ENCODE measurements around the gene SIK3. TPM values are rescaled to one million over a fixed set of nuclear protein-coding genes. Genes with fewer than 3 reads are reported as not detected.

SIK3 gene
- total RNA-seq, 1 experiment from 2014 or later = 4.1 TPM

DNA sequence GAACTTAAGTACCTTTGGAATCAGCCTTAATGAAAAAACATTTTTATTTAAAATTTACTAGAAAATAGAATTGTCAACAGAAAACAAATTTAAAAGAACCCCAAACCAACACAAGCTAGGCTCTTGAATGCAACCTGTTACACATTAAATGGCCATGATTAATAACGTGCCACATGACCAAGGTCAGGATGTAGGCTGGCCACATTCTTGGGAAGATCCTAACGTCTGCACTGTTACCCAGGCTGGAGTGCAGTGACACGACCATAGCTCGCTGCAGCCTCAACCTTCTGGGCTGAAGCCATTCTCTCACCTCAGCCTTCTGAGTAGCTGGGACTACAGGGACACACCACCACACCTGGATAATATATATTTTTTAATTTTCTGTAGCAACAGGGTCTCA is 134.4 kb downstream of the SIK3 start:
- H2AFZ ChIP-seq (ENCODE audit: low read length) = no peak overlapping the region
- no peaks in the 10 kb centered on the region for H3K79me2 ChIP-seq (ENCODE audit: low read length)
- no peaks in the 10 kb centered on the region for H3K4me1 ChIP-seq (ENCODE audit: low read length)
- DNase-seq = no peak
- H3K27me3 ChIP-seq (ENCODE audit: low read length) = no peaks in the 10 kb centered on the region
- H3K4me2 ChIP-seq (ENCODE audit: low read depth, low read length, poor library complexity, severe bottlenecking) = no peak overlapping the region
- H4K20me1 ChIP-seq (ENCODE audit: insufficient read depth, low read depth, low read length) = 0 out of 2 replicates have a peak, but pooled peaks cover 3% of the 10 kb centered on the region
- H3K9ac ChIP-seq (ENCODE audit: low read length) = no peak overlapping the region
- no peaks in the 10 kb centered on the region for H3K9me3 ChIP-seq (ENCODE audit: low read length)
- H3K4me3 ChIP-seq (ENCODE audit: low read length) = no peak overlapping the region
- no peaks in the 10 kb centered on the region for H3K36me3 ChIP-seq (ENCODE audit: insufficient read depth, low read length)
- no peaks in the 10 kb centered on the region for H3K9me2 ChIP-seq (replicated peaks; ENCODE audit: insufficient read depth, low read length)
- H3K27ac ChIP-seq (ENCODE audit: low read length) = no peak overlapping the region

DNA sequence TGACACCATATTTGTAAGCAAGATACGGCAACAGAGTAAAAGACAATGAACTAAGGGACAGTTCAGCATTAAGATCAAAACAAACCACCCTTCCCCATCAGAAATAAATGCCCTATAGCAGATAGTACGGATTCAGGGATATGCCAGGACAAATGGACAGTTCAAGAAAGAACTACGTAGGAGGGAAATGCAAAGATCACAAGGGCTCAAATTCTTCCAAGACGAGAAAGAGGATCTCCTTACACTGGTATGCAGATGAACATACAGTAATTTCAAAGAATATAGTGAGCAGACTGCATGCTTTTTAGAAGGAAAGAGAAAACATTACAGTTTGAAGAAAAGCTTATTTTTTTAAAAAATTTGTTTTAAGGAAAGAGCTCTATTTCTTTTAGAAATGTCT is 136.1 kb downstream of the SIK3 start:
- no peaks in the 10 kb centered on the region for H3K79me2 ChIP-seq (ENCODE audit: low read length)
- H3K27me3 ChIP-seq (ENCODE audit: low read length) = no peaks in the 10 kb centered on the region
- no peaks in the 10 kb centered on the region for H3K4me1 ChIP-seq (ENCODE audit: low read length)
- DNase-seq = no peak
- H3K9me2 ChIP-seq (replicated peaks; ENCODE audit: insufficient read depth, low read length) = no peaks in the 10 kb centered on the region
- no peak overlapping the region for H3K27ac ChIP-seq (ENCODE audit: low read length)
- H3K9ac ChIP-seq (ENCODE audit: low read length) = no peak overlapping the region
- H2AFZ ChIP-seq (ENCODE audit: low read length) = no peak overlapping the region
- H3K4me2 ChIP-seq (ENCODE audit: low read depth, low read length, poor library complexity, severe bottlenecking) = no peak overlapping the region
- H4K20me1 ChIP-seq (ENCODE audit: insufficient read depth, low read depth, low read length) = 0 out of 2 replicates have a peak, but pooled peaks cover 3% of the 10 kb centered on the region
- no peak overlapping the region for H3K4me3 ChIP-seq (ENCODE audit: low read length)
- H3K9me3 ChIP-seq (ENCODE audit: low read length) = no peaks in the 10 kb centered on the region
- no peaks in the 10 kb centered on the region for H3K36me3 ChIP-seq (ENCODE audit: insufficient read depth, low read length)

DNA sequence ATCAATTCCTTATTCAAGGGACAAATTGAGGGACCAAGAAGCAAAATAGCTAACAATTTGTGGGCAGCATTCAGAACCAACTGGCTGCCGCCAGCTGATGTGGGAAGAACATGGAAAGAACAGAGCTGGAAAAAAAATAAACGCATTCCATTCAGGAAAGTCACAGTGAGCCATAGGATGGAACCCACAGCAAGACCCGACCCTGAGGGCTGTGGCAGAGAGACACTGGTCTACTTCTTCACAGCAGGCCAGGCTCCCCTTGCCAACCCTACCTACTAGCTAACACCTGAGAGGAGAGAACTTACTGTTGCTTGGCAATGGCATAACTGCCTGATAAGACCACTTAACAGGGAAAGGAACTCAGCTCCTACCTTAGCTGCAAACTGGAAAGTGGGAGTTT is 137.3 kb downstream of the SIK3 start:
- H3K9me2 ChIP-seq (replicated peaks; ENCODE audit: insufficient read depth, low read length) = no peaks in the 10 kb centered on the region
- H3K4me2 ChIP-seq (ENCODE audit: low read depth, low read length, poor library complexity, severe bottlenecking) = no peak overlapping the region
- H3K36me3 ChIP-seq (ENCODE audit: insufficient read depth, low read length) = no peaks in the 10 kb centered on the region
- no peaks in the 10 kb centered on the region for H3K4me1 ChIP-seq (ENCODE audit: low read length)
- H4K20me1 ChIP-seq (ENCODE audit: insufficient read depth, low read depth, low read length) = 0 out of 2 replicates have a peak, but pooled peaks cover 3% of the 10 kb centered on the region
- H3K79me2 ChIP-seq (ENCODE audit: low read length) = no peaks in the 10 kb centered on the region
- H3K9me3 ChIP-seq (ENCODE audit: low read length) = no peaks in the 10 kb centered on the region
- H3K9ac ChIP-seq (ENCODE audit: low read length) = no peak overlapping the region
- H2AFZ ChIP-seq (ENCODE audit: low read length) = no peak overlapping the region
- H3K4me3 ChIP-seq (ENCODE audit: low read length) = no peak overlapping the region
- no peak for DNase-seq
- H3K27ac ChIP-seq (ENCODE audit: low read length) = no peak overlapping the region
- H3K27me3 ChIP-seq (ENCODE audit: low read length) = no peaks in the 10 kb centered on the region

DNA sequence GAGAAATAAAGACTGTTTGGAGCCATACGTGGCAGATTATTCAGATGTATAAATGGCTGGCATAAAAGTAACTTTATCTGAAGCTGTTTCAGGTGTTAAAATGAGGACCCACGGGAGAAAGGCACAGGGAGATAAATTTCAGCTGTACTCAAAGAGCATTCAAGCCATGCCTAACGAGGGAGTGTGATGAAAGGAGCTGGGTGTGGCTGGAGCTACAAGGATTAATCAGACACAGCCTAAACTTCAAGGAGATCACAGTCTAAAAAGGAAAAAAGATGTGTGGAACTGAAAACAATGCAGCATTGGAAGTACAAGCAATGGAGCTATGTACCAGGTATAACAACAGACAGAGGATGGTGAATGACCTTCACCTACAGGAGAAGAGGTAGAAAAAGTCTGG is 140.0 kb downstream of the SIK3 start:
- no peak overlapping the region for H3K27ac ChIP-seq (ENCODE audit: low read length)
- no peak overlapping the region for H2AFZ ChIP-seq (ENCODE audit: low read length)
- no peak overlapping the region for H3K4me3 ChIP-seq (ENCODE audit: low read length)
- no peaks in the 10 kb centered on the region for H3K9me2 ChIP-seq (replicated peaks; ENCODE audit: insufficient read depth, low read length)
- no peak overlapping the region for H3K4me2 ChIP-seq (ENCODE audit: low read depth, low read length, poor library complexity, severe bottlenecking)
- no peaks in the 10 kb centered on the region for H3K9me3 ChIP-seq (ENCODE audit: low read length)
- H3K79me2 ChIP-seq (ENCODE audit: low read length) = no peaks in the 10 kb centered on the region
- H3K9ac ChIP-seq (ENCODE audit: low read length) = no peak overlapping the region
- DNase-seq = no peak
- H4K20me1 ChIP-seq (ENCODE audit: insufficient read depth, low read depth, low read length) = 0 out of 2 replicates have a peak, but pooled peaks cover 3% of the 10 kb centered on the region
- H3K4me1 ChIP-seq (ENCODE audit: low read length) = no peaks in the 10 kb centered on the region
- no peaks in the 10 kb centered on the region for H3K27me3 ChIP-seq (ENCODE audit: low read length)
- H3K36me3 ChIP-seq (ENCODE audit: insufficient read depth, low read length) = no peaks in the 10 kb centered on the region

DNA sequence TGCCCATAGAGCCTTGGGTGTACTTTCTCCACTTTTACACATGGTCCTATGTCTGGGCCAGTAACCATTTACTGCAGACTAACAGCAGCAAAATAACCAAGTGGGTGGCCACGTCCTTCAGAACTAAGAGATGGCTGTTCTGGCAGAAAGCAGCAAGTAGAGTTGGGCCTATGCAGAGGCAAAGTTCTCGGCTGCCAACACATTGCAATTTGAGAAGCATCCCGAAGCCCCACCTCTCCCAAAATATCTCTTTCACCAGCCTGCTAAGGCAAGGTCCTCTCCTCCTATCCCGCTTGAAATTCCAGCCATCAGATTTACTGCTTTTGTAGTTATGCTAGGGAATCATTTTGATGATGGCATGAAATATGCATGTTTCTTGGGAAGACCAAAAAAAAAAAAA is 142.3 kb downstream of the SIK3 start:
- no peak overlapping the region for H2AFZ ChIP-seq (ENCODE audit: low read length)
- no peaks in the 10 kb centered on the region for H3K9me2 ChIP-seq (replicated peaks; ENCODE audit: insufficient read depth, low read length)
- H3K4me2 ChIP-seq (ENCODE audit: low read depth, low read length, poor library complexity, severe bottlenecking) = no peak overlapping the region
- no peak overlapping the region for H3K4me3 ChIP-seq (ENCODE audit: low read length)
- H3K9me3 ChIP-seq (ENCODE audit: low read length) = no peaks in the 10 kb centered on the region
- H3K79me2 ChIP-seq (ENCODE audit: low read length) = no peaks in the 10 kb centered on the region
- no peak overlapping the region for H3K27ac ChIP-seq (ENCODE audit: low read length)
- H3K27me3 ChIP-seq (ENCODE audit: low read length) = no peaks in the 10 kb centered on the region
- no peak for DNase-seq
- no peaks in the 10 kb centered on the region for H3K4me1 ChIP-seq (ENCODE audit: low read length)
- H4K20me1 ChIP-seq (ENCODE audit: insufficient read depth, low read depth, low read length) = no peaks in the 10 kb centered on the region
- no peaks in the 10 kb centered on the region for H3K36me3 ChIP-seq (ENCODE audit: insufficient read depth, low read length)
- H3K9ac ChIP-seq (ENCODE audit: low read length) = no peak overlapping the region

DNA sequence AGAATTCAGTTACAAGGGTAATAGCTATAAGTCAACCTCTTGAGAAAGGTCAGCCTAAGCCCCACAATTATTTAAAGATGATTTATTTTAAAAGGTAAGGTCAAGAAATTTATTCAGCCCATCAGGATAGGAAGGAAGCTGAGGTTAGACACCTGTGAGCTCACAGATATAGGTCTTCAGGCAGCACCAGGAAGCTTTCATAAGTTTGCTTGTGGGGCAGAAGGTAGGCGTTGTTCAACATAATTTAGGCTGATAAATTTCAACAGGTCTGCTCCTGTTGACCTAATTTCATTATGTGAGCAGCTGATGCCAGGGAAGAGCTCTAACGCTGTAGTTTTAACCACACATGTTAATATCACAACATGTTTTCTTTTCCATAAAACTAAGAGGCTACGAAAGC is 142.7 kb downstream of the SIK3 start:
- no peak for DNase-seq
- Histone ChIP-seq H3K4me1 (ENCODE audit: low read length) (no peaks in the 10 kb centered on the region), H3K4me3 (ENCODE audit: low read length) (no peak overlapping the region), H3K27me3 (ENCODE audit: low read length) (no peaks in the 10 kb centered on the region), H3K9ac (ENCODE audit: low read length) (no peak overlapping the region), H3K36me3 (ENCODE audit: insufficient read depth, low read length) (no peaks in the 10 kb centered on the region), H3K9me2 (replicated peaks; ENCODE audit: insufficient read depth, low read length) (no peaks in the 10 kb centered on the region), H3K27ac (ENCODE audit: low read length) (no peak overlapping the region), H2AFZ (ENCODE audit: low read length) (no peak overlapping the region), H4K20me1 (ENCODE audit: insufficient read depth, low read depth, low read length) (no peaks in the 10 kb centered on the region), H3K9me3 (ENCODE audit: low read length) (no peaks in the 10 kb centered on the region), H3K4me2 (ENCODE audit: low read depth, low read length, poor library complexity, severe bottlenecking) (no peak overlapping the region), H3K79me2 (ENCODE audit: low read length) (no peaks in the 10 kb centered on the region)

DNA sequence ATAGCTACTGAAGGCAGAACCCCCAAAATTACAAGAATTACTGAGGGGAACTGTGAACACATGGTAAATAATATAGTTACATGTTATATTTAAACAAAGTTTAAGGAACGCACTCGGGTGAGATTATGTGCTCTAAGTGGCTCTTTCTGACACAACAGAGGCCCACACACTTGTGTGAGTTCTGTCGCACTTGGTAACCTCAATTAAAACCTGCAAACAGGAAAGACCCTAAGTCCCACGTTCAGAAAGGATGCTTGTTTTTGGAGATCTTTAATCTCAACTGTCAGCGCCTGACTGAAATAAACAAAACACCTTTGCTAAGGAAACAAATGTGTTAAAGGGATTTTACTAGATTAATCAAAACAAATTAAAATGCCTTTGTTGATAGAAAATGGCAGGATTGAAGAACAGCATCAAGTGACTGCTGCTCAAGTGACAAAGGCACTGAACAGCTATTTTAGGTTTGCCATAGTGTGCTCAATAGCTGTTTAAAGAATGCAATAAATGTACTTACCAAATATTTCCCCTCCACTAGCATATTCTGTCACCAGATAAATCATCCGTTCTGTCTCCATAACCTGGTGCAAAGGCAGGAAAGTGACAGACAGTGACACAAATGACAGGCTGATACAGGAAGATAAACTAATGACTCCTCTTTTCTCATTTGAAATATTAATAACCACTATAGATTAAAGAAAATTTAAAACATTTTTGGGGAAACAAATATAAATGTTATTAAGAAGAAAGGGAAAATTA is 144.5 kb downstream of the SIK3 start:
- no peaks in the 10 kb centered on the region for H3K9me3 ChIP-seq (ENCODE audit: low read length)
- H3K4me2 ChIP-seq (ENCODE audit: low read depth, low read length, poor library complexity, severe bottlenecking) = no peak overlapping the region
- no peaks in the 10 kb centered on the region for H3K9me2 ChIP-seq (replicated peaks; ENCODE audit: insufficient read depth, low read length)
- H3K4me1 ChIP-seq (ENCODE audit: low read length) = no peaks in the 10 kb centered on the region
- H4K20me1 ChIP-seq (ENCODE audit: insufficient read depth, low read depth, low read length) = no peaks in the 10 kb centered on the region
- no peak overlapping the region for H3K4me3 ChIP-seq (ENCODE audit: low read length)
- H3K27me3 ChIP-seq (ENCODE audit: low read length) = no peaks in the 10 kb centered on the region
- H2AFZ ChIP-seq (ENCODE audit: low read length) = no peak overlapping the region
- no peak overlapping the region for H3K9ac ChIP-seq (ENCODE audit: low read length)
- DNase-seq = no peak
- H3K27ac ChIP-seq (ENCODE audit: low read length) = no peak overlapping the region
- H3K36me3 ChIP-seq (ENCODE audit: insufficient read depth, low read length) = no peaks in the 10 kb centered on the region
- no peaks in the 10 kb centered on the region for H3K79me2 ChIP-seq (ENCODE audit: low read length)

DNA sequence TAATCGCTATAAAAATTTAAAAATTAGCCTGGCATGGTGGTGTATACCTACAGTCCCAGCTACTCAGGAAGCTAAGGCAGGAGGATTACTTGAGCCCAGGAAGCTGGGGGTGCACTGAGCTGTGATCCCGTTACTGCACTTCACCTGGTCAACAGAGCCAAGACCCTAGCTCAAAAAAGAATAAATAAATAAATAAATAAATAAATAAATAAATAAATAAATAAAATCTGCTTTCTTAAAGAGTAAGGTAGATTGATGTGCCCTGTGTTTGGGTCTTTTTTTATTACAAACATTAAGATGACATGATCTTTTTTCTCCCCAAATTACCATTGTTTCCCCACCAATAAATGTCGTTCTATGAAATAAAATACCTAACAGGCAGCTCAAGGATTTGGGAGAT is 146.5 kb downstream of the SIK3 start:
- no peak overlapping the region for H3K27ac ChIP-seq (ENCODE audit: low read length)
- H3K4me1 ChIP-seq (ENCODE audit: low read length) = no peaks in the 10 kb centered on the region
- no peaks in the 10 kb centered on the region for H3K9me2 ChIP-seq (replicated peaks; ENCODE audit: insufficient read depth, low read length)
- no peaks in the 10 kb centered on the region for H4K20me1 ChIP-seq (ENCODE audit: insufficient read depth, low read depth, low read length)
- H3K79me2 ChIP-seq (ENCODE audit: low read length) = no peaks in the 10 kb centered on the region
- H3K9me3 ChIP-seq (ENCODE audit: low read length) = no peaks in the 10 kb centered on the region
- no peaks in the 10 kb centered on the region for H3K27me3 ChIP-seq (ENCODE audit: low read length)
- DNase-seq = no peak
- no peak overlapping the region for H3K4me2 ChIP-seq (ENCODE audit: low read depth, low read length, poor library complexity, severe bottlenecking)
- H3K4me3 ChIP-seq (ENCODE audit: low read length) = no peak overlapping the region
- H3K9ac ChIP-seq (ENCODE audit: low read length) = no peak overlapping the region
- H2AFZ ChIP-seq (ENCODE audit: low read length) = no peak overlapping the region
- H3K36me3 ChIP-seq (ENCODE audit: insufficient read depth, low read length) = no peaks in the 10 kb centered on the region

Measured in Karpas-422 (cell line).